ENCODE data around the gene MEX3C.

The MEX3C gene

GRCh38 chr18:51135795-51136194 is 61.7 kb downstream of the MEX3C start:
- peak; percentile 71 for ATAC-seq

DNA sequence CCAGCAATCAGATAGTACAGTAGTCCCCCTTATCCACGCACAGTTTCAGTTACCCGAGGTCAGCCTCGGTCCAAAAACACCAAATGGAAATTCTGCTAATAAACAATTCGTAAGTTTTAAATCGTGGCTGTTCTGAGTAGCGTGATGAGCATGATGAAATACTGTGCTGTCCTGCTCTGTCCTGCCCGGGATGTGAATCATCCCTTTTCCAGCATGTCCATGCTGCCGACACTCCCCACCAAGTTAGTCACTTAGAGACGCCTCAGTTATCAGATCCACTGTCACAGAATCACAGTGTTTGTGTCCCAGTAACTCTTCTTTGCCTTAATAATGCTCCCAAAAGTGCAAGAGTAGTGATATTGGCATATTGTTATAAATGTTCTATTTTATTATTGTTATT is 62.1 kb downstream of the MEX3C start:
- peak; percentile 82 for ATAC-seq
- TF ChIP-seq, protein P1, sequence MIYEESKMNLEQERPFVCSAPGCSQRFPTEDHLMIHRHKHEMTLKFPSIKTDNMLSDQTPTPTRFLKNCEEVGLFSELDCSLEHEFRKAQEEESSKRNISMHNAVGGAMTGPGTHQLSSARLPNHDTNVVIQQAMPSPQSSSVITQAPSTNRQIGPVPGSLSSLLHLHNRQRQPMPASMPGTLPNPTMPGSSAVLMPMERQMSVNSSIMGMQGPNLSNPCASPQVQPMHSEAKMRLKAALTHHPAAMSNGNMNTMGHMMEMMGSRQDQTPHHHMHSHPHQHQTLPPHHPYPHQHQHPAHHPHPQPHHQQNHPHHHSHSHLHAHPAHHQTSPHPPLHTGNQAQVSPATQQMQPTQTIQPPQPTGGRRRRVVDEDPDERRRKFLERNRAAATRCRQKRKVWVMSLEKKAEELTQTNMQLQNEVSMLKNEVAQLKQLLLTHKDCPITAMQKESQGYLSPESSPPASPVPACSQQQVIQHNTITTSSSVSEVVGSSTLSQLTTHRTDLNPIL (CRISPR knock-in tag; IDR thresholded peaks at IDR 0.05; ENCODE audit: low read depth): no peak
- TF ChIP-seq SNAI2 (CRISPR knock-in tag; IDR thresholded peaks at IDR 0.05): no peak
- no peak for TF ChIP-seq PATZ1 (CRISPR knock-in tag; IDR thresholded peaks at IDR 0.05; ENCODE audit: borderline replicate concordance)
- TF ChIP-seq CSDC2 (CRISPR knock-in tag; IDR thresholded peaks at IDR 0.05): no peak
- TF ChIP-seq ZFP3 (CRISPR knock-in tag; IDR thresholded peaks at IDR 0.05): no peak
- TF ChIP-seq BACH2 (CRISPR knock-in tag; IDR thresholded peaks at IDR 0.05; ENCODE audit: borderline replicate concordance): no peak

More at GRCh38 chr18:51135795-51136194, 61.7 kb downstream of the MEX3C start:
- no peak for TF ChIP-seq TSHZ2 (CRISPR knock-in tag; IDR thresholded peaks at IDR 0.05)
- no peak for TF ChIP-seq ZFP3 (CRISPR knock-in tag; IDR thresholded peaks at IDR 0.05)
- TF ChIP-seq RARB (CRISPR knock-in tag; IDR thresholded peaks at IDR 0.05): no peak
- TF ChIP-seq, protein P1 (CRISPR knock-in tag; IDR thresholded peaks at IDR 0.05; ENCODE audit: low read depth): no peak
- TF ChIP-seq OSR1 (CRISPR knock-in tag; IDR thresholded peaks at IDR 0.05): no peak
- no peak for TF ChIP-seq GLIS3 (CRISPR knock-in tag; IDR thresholded peaks at IDR 0.05)
- TF ChIP-seq PPARA (CRISPR knock-in tag; IDR thresholded peaks at IDR 0.05; ENCODE audit: borderline replicate concordance): no peak
- TF ChIP-seq ISL1 (CRISPR knock-in tag; IDR thresholded peaks at IDR 0.05): no peak
- TF ChIP-seq ZNF8 (CRISPR knock-in tag; IDR thresholded peaks at IDR 0.05): no peak

DNA sequence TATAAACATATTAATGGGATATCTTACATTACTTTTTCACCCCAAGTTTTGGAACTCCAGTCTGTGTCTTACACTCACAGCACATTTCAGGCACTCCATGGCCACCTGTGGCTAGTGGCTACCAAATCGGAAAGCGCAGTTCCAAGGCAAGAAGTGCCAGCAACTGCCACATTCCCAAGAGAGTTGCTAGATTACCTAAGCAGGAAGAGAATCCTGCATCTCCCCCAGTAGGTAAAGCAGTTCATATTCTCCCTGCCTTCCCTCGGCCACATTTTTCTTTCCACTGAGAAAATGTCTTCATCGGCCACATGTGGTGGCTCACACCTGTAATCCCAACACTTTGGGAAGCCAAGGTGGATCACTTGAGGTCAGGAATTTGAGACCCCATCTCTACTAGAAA is 62.8 kb downstream of the MEX3C start:
- TF ChIP-seq ISL1 (CRISPR knock-in tag; IDR thresholded peaks at IDR 0.05) (no peak), CSDC2 (CRISPR knock-in tag; IDR thresholded peaks at IDR 0.05) (no peak), TOX (CRISPR knock-in tag; IDR thresholded peaks at IDR 0.05; ENCODE audit: borderline replicate concordance) (no peak), ZNF565 (CRISPR knock-in tag; conservative IDR thresholded peaks at IDR 0.05; ENCODE audit: low read depth) (no peak), ZC3H10 (CRISPR knock-in tag; IDR thresholded peaks at IDR 0.05) (no peak), ZFP3 (CRISPR knock-in tag; IDR thresholded peaks at IDR 0.05) (no peak), TCF4 (CRISPR knock-in tag; IDR thresholded peaks at IDR 0.05; ENCODE audit: borderline replicate concordance) (no peak)
- no peak for ATAC-seq

- TF ChIP-seq TSHZ2 (CRISPR knock-in tag; IDR thresholded peaks at IDR 0.05) (no peak), SNAI2 (CRISPR knock-in tag; IDR thresholded peaks at IDR 0.05) (no peak), TOX (CRISPR knock-in tag; IDR thresholded peaks at IDR 0.05; ENCODE audit: borderline replicate concordance) (no peak), TCF4 (CRISPR knock-in tag; IDR thresholded peaks at IDR 0.05; ENCODE audit: borderline replicate concordance) (no peak), ZNF70 (CRISPR knock-in tag; IDR thresholded peaks at IDR 0.05) (no peak), ARNTL (CRISPR knock-in tag; IDR thresholded peaks at IDR 0.05; ENCODE audit: borderline replicate concordance, low read depth) (no peak), ZC3H10 (CRISPR knock-in tag; IDR thresholded peaks at IDR 0.05) (no peak), CSDC2 (CRISPR knock-in tag; IDR thresholded peaks at IDR 0.05) (no peak), ESRRG (CRISPR knock-in tag; IDR thresholded peaks at IDR 0.05) (no peak), GLIS3 (CRISPR knock-in tag; IDR thresholded peaks at IDR 0.05) (no peak), CSRNP3 (CRISPR knock-in tag; IDR thresholded peaks at IDR 0.05) (no peak)
- TF ChIP-seq, protein P2, sequence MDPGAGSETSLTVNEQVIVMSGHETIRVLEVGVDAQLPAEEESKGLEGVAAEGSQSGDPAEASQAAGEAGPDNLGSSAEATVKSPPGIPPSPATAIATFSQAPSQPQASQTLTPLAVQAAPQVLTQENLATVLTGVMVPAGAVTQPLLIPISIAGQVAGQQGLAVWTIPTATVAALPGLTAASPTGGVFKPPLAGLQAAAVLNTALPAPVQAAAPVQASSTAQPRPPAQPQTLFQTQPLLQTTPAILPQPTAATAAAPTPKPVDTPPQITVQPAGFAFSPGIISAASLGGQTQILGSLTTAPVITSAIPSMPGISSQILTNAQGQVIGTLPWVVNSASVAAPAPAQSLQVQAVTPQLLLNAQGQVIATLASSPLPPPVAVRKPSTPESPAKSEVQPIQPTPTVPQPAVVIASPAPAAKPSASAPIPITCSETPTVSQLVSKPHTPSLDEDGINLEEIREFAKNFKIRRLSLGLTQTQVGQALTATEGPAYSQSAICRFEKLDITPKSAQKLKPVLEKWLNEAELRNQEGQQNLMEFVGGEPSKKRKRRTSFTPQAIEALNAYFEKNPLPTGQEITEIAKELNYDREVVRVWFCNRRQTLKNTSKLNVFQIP (CRISPR knock-in tag; IDR thresholded peaks at IDR 0.05; ENCODE audit: borderline replicate concordance, low read depth): no peak
These were observed 63.8 kb downstream of the MEX3C start for GRCh38 chr18:51133580-51134160.

More at GRCh38 chr18:51133580-51134160, 63.8 kb downstream of the MEX3C start:
- ATAC-seq: no peak

All from SK-N-SH treated with all-trans-retinoic acid at 6 μM for 48 hours (cell line).